Liver (tissue), 9 donors: ENCODE measurements around the gene HMGN5. TPM values are rescaled to one million over a fixed set of nuclear protein-coding genes. Genes with fewer than 3 reads are reported as not detected.

Experiments
- DNase-seq: peaks from one replicate; pipeline ENCODE4 v3.0.0-alpha.2; 2017; ENCODE audit warnings: low spot score
- H3K27ac ChIP-seq, 2 donors: one replicate each; pipeline ENCODE4 v1.7.0; 2013; ENCODE audit warnings: inconsistent platforms in 2 of 2, low read length in 2 of 2, control low read depth in 1 of 2, low read depth in 1 of 2, mild to moderate bottlenecking in 1 of 2
- H3K27me3 ChIP-seq, 4 donors: one replicate each; pipeline versions ENCODE4 v1.6.1 to v1.7.0; 2013; ENCODE audit warnings: low read length in 3 of 4, inconsistent platforms in 1 of 4, mild to moderate bottlenecking in 1 of 4, moderate library complexity in 1 of 4; ENCODE audit not compliant: control insufficient read depth in 4 of 4, insufficient read depth in 4 of 4
- H3K36me3 ChIP-seq, 4 donors: one replicate each; pipeline versions ENCODE4 v1.6.1 to v1.7.0; 2013; ENCODE audit warnings: low read length in 3 of 4, mild to moderate bottlenecking in 3 of 4, low read depth in 1 of 4, moderate library complexity in 1 of 4; ENCODE audit not compliant: control insufficient read depth in 4 of 4, insufficient read depth in 3 of 4
- H3K4me1 ChIP-seq, 4 donors: one replicate each; pipeline versions ENCODE4 v1.6.1 to v1.7.0; 2013; ENCODE audit warnings: low read length in 3 of 4, mild to moderate bottlenecking in 3 of 4, moderate library complexity in 1 of 4; ENCODE audit not compliant: control insufficient read depth in 4 of 4, insufficient read depth in 4 of 4
- H3K4me3 ChIP-seq, 3 donors: one replicate each; pipeline versions ENCODE4 v1.6.1 to v1.7.0; 2013; ENCODE audit warnings: low read length in 3 of 3, control low read depth in 1 of 3, low read depth in 1 of 3, mild to moderate bottlenecking in 1 of 3
- H3K9ac ChIP-seq, 2 donors: one replicate each; pipeline ENCODE4 v1.7.0; 2013; ENCODE audit warnings: low read length in 2 of 2, mild to moderate bottlenecking in 2 of 2, moderate library complexity in 2 of 2, control low read depth in 1 of 2, low read depth in 1 of 2
- H3K9me3 ChIP-seq, 4 donors: one replicate each; pipeline versions ENCODE4 v1.6.1 to v1.7.0; 2013; ENCODE audit warnings: low read length in 3 of 4; ENCODE audit not compliant: control insufficient read depth in 4 of 4
- ATF3 ChIP-seq: IDR thresholded peaks from 2 replicates; pipeline ENCODE4 v1.6.1; 2016; ENCODE audit warnings: antibody characterized with exemption
- EGR1 ChIP-seq, 2 donors: IDR thresholded peaks; 2 replicates each; pipeline ENCODE4 v1.6.1; 2016 to 2018; ENCODE audit warnings: antibody characterized with exemption in 2 of 2, low read depth in 2 of 2
- FOXA1 ChIP-seq: IDR thresholded peaks from 2 replicates; pipeline ENCODE4 v1.6.1; 2016; ENCODE audit warnings: antibody characterized with exemption
- GABPA ChIP-seq, 2 donors: IDR thresholded peaks in 1 of 2; conservative IDR thresholded peaks in 1 of 2; 2 replicates each; pipeline ENCODE4 v1.6.1; 2016; ENCODE audit warnings: antibody characterized with exemption in 2 of 2, mild to moderate bottlenecking in 1 of 2, moderate library complexity in 1 of 2
- JUND ChIP-seq, 2 donors: IDR thresholded peaks; 2 replicates each; pipeline ENCODE4 v1.6.1; 2016; ENCODE audit warnings: antibody characterized with exemption in 2 of 2
- MAX ChIP-seq: IDR thresholded peaks from 2 replicates; pipeline ENCODE4 v1.6.1; 2016; ENCODE audit warnings: antibody characterized with exemption
- NR2F2 ChIP-seq: IDR thresholded peaks from 2 replicates; pipeline ENCODE4 v1.6.1; 2016; ENCODE audit warnings: antibody characterized with exemption
- RAD21 ChIP-seq, 2 donors: IDR thresholded peaks; 2 replicates each; pipeline ENCODE4 v1.6.1; 2016; ENCODE audit warnings: antibody characterized with exemption in 2 of 2, mild to moderate bottlenecking in 2 of 2
- REST ChIP-seq: IDR thresholded peaks from 2 replicates; pipeline ENCODE4 v1.6.1; 2016; ENCODE audit warnings: antibody characterized with exemption, mild to moderate bottlenecking
- RXRA ChIP-seq, 2 donors: IDR thresholded peaks; 2 replicates each; pipeline ENCODE4 v1.6.1; 2017 to 2018; ENCODE audit warnings: antibody characterized with exemption in 2 of 2, mild to moderate bottlenecking in 1 of 2
- SP1 ChIP-seq: IDR thresholded peaks from 2 replicates; pipeline ENCODE4 v1.6.1; 2018; ENCODE audit warnings: antibody characterized with exemption, mild to moderate bottlenecking
- TAF1 ChIP-seq: conservative IDR thresholded peaks from 2 replicates; pipeline ENCODE4 v1.6.1; 2016; ENCODE audit warnings: antibody characterized with exemption, mild to moderate bottlenecking
- YY1 ChIP-seq: IDR thresholded peaks from 2 replicates; pipeline ENCODE4 v1.6.1; 2016; ENCODE audit warnings: antibody characterized with exemption, mild to moderate bottlenecking
- ZBTB33 ChIP-seq: IDR thresholded peaks from 2 replicates; pipeline ENCODE4 v1.6.1; 2016; ENCODE audit warnings: antibody characterized with exemption
- WGBS: extraction: QIAGEN DNeasy Blood & Tissue Kit; methylation state at CpG from one replicate; pipeline ENCODE4 v1.1.7; 2013; 5-methylcytosine and 5-hydroxymethylcytosine counted together
- polyA plus RNA-seq, 2 donors: library from polyadenylated mRNA; stranded (reverse) in 1 of 2; unstranded in 1 of 2; fragments of 200-250 nt in 1 of 2; fragments of >200 nt in 1 of 2; fragmentation: Nextera tagmentation in 1 of 2; extraction: Ambion mirVana in 1 of 2; gene quantifications; one replicate each; pipeline versions ENCODE4 v1.2.1 to v1.2.3, GENCODE V29; 2013 to 2015
- total RNA-seq, 2 donors: library from RNA; depleted of rRNA; stranded (reverse); fragments of >200 nt; gene quantifications; one replicate each; pipeline ENCODE4 v1.2.3, GENCODE V29; 2014
- donor health status: healthy.
- donor health status: healthy.
- donor health status: healthy.
- donor health status: healthy.
- donor health status: healthy.

Gene HMGN5
- total and polyA plus RNA-seq, 4 donors = 2.0 to 10.5 (median 5.5) TPM

GRCh38 chrX:81174286-81174685, 27.4 kb downstream of the HMGN5 start:
- H3K9ac ChIP-seq = no peak overlapping the region
- 37% methylated on average over 1 of the region's 1 CpG for WGBS
- no peak overlapping the region for H3K27ac ChIP-seq
- DNase-seq = no peak
- H3K4me3 ChIP-seq = no peak overlapping the region
- no peaks in the 10 kb centered on the region for H3K36me3 ChIP-seq
- TF ChIP-seq FOXA1 (no peak), RAD21 (IDR thresholded peaks at IDR 0.05) (peak; percentile 55 to 67)
- no peaks in the 10 kb centered on the region for H3K4me1 ChIP-seq
- no peaks in the 10 kb centered on the region for H3K27me3 ChIP-seq
- H3K9me3 ChIP-seq = no peaks in the 10 kb centered on the region

DNA sequence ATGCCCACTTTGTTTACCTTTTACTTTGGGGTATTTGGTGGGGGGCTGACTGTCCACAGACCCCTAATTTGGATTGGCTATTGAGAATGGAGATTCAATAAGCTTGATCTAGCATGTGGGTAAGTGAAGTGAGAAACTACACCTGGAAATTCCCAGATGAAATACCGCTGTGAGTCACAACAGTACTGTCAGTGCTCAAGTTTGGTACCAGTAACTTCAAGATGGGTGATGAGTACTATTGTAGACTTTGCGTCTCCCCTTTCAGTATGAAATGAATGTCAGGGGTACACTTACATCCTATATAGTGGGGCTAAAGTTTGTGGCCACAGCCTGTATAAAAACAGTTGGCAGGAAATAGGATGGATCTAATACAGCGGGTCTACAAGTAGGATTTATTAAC, 33.3 kb downstream of the HMGN5 start:
- 97% methylated on average over 3 of the region's 3 CpGs for WGBS
- Histone ChIP-seq H3K4me3 (no peak overlapping the region), H3K27ac (no peak overlapping the region), H3K4me1 (no peaks in the 10 kb centered on the region), H3K9me3 (no peaks in the 10 kb centered on the region), H3K36me3 (no peaks in the 10 kb centered on the region), H3K9ac (no peak overlapping the region), H3K27me3 (peaks cover 0 to 4% (median 0%) of the 10 kb centered on the region in 4 donors)
- no peak for TF ChIP-seq RXRA (IDR thresholded peaks at IDR 0.05)
- no peak for TF ChIP-seq ZBTB33
- no peak for TF ChIP-seq NR2F2
- no peak for TF ChIP-seq ATF3
- no peak for TF ChIP-seq EGR1 (IDR thresholded peaks at IDR 0.05; ENCODE audit: low read depth in 2 of 2)
- no peak for TF ChIP-seq JUND (IDR thresholded peaks at IDR 0.05)
- no peak for DNase-seq

DNA sequence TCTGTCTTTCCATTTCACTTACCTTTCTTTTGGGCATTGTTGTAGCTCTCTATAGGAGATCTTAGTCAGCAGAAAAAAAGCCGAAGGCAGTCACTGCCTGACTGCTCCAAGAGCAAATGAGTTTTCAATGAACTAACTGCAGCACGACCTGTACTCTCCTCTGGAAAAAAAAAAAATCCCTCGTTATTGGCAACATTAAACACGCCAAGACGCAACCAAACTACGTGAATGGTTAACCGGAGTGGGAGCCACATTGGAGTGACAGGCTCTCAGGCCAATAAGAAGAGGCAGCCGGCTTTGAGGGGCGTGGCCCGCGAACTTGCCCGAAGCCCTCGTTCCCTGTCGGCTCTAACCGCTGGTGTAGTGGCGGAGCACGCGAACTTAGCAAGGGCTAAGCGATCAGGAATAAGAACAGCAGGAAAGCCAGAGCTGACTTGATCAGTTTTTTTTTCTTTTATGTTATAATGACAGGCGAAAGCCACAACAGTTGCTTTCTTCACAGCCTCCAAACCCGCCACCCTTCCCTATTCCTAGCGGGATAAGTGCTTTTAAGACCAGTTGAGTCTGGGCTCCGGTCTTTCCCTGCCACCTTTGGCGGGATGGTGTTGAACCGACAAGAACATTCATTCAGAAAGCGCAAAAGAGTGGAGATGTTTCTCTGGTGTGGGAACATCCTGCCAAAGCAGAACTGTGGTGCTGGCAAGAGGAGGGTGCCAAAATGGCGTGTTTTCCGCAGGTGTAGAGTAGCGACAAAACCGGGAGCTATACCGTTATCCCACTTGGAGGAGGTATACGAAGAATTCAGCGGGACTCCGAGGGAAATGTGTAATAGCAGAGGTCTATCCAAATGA, 80.0 kb downstream of the HMGN5 start:
- 1% methylated on average over 34 of the region's 34 CpGs for WGBS
- peak overlapping the region; percentile 71 to 86 for H3K27ac ChIP-seq
- DNase-seq = peak; percentile 93
- peaks cover 0 to 11% (median 4%) of the 10 kb centered on the region in 4 donors for H3K4me1 ChIP-seq
- peak overlapping the region; percentile 40 to 72 for H3K9ac ChIP-seq
- TF ChIP-seq GABPA (IDR thresholded peaks at IDR 0.05 in 1 of 2, conservative IDR thresholded peaks at IDR 0.05 in 1 of 2) (no peak), YY1 (peak; percentile 16), RXRA (IDR thresholded peaks at IDR 0.05) (peak in 1 of 2 donors; percentile 20), REST (peak; percentile 35), MAX (peak; percentile 49), TAF1 (peak; percentile 86), ZBTB33 (no peak), SP1 (peak; percentile 79)
- H3K36me3 ChIP-seq = no peaks in the 10 kb centered on the region
- no peaks in the 10 kb centered on the region for H3K9me3 ChIP-seq
- H3K4me3 ChIP-seq = peak overlapping the region; percentile 65 to 73 (median 68)
- peaks cover 0 to 3% (median 0%) of the 10 kb centered on the region in 4 donors for H3K27me3 ChIP-seq
